Kidney epithelial cell (primary cell): Measurements from ENCODE around the gene GNG7. TPM values are rescaled to one million over a fixed set of nuclear protein-coding genes. Genes with fewer than 3 reads are reported as not detected.

Source experiments
- DNase-seq: peaks from one replicate; pipeline ENCODE4 v3.0.0-alpha.2; 2010; ENCODE audit warnings: low read depth
- H3K27me3 ChIP-seq: 2 replicates; pipeline ENCODE4 v1.6.0; 2011; ENCODE audit warnings: low read length; ENCODE audit not compliant: control insufficient read depth, insufficient read depth
- H3K36me3 ChIP-seq: 2 replicates; pipeline ENCODE4 v1.5.1; 2011; ENCODE audit warnings: low read length; ENCODE audit not compliant: control insufficient read depth, insufficient read depth
- H3K4me3 ChIP-seq: 2 replicates; pipeline ENCODE4 v1.5.1; 2011; ENCODE audit warnings: low read depth, mild to moderate bottlenecking, control low read depth, low read length
- CTCF ChIP-seq: IDR thresholded peaks from 2 replicates; pipeline ENCODE4 v1.5.1; 2011; ENCODE audit warnings: mild to moderate bottlenecking, moderate library complexity, low read length, control low read depth, inconsistent platforms; ENCODE audit not compliant: insufficient read depth, poor library complexity, severe bottlenecking
- total RNA-seq: library from RNA; depleted of rRNA; stranded (reverse); fragments of >200 nt; gene quantifications from 2 replicates; pipeline ENCODE4 v1.2.3, GENCODE V29; 2015

GNG7 gene
- total RNA-seq, 1 donor from 2014 or later = 0.33 TPM

GRCh38 chr19:2734589-2735288 is 32.2 kb upstream of the GNG7 start:
- Histone ChIP-seq H3K27me3 (no peaks in the 10 kb centered on the region), H3K4me3 (no peak overlapping the region), H3K36me3 (peaks cover 2% of the 10 kb centered on the region)
- no peak for TF ChIP-seq CTCF
- DNase-seq = no peak

- Histone ChIP-seq H3K27me3 (no peaks in the 10 kb centered on the region), H3K36me3 (peaks cover 2% of the 10 kb centered on the region)
Measured at GRCh38 chr19:2733930-2734588, 31.6 kb upstream of the GNG7 start.

GRCh38 chr19:2732883-2733282 is 30.4 kb upstream of the GNG7 start:
- Histone ChIP-seq H3K27me3 (no peaks in the 10 kb centered on the region), H3K36me3 (peaks cover 2% of the 10 kb centered on the region), H3K4me3 (no peak overlapping the region)
- TF ChIP-seq CTCF = no peak
- DNase-seq = no peak

More at GRCh38 chr19:2733930-2734588, 31.6 kb upstream of the GNG7 start:
- no peak for TF ChIP-seq CTCF
- H3K4me3 ChIP-seq = no peak overlapping the region
- no peak for DNase-seq

GRCh38 chr19:2732157-2732725 is 29.7 kb upstream of the GNG7 start:
- Histone ChIP-seq H3K36me3 (peaks cover 2% of the 10 kb centered on the region), H3K27me3 (peaks cover 6% of the 10 kb centered on the region), H3K4me3 (no peak overlapping the region)
- TF ChIP-seq CTCF = no peak
- DNase-seq = no peak

GRCh38 chr19:2731181-2731995 is 28.9 kb upstream of the GNG7 start:
- DNase-seq = no peak
- TF ChIP-seq CTCF = no peak
- Histone ChIP-seq H3K4me3 (no peak overlapping the region), H3K36me3 (peaks cover 2% of the 10 kb centered on the region), H3K27me3 (peaks cover 15% of the 10 kb centered on the region)
